H7 (cell line): ENCODE measurements around the gene ITGA1. TPM values are rescaled to one million over a fixed set of nuclear protein-coding genes. Genes with fewer than 3 reads are reported as not detected.

Experiments
- DNase-seq: peaks from one replicate; pipeline ENCODE4 v3.0.0; 2012
- H3K27me3 ChIP-seq: 2 replicates; pipeline ENCODE4 v1.6.0; 2011; ENCODE audit warnings: mild to moderate bottlenecking, low read length; ENCODE audit not compliant: control insufficient read depth, insufficient read depth
- H3K36me3 ChIP-seq: replicated peaks from 2 replicates; pipeline ENCODE4 v1.5.1; 2011; ENCODE audit warnings: low read length; ENCODE audit not compliant: control insufficient read depth, insufficient read depth
- H3K4me3 ChIP-seq: 2 replicates; pipeline ENCODE4 v1.5.1; 2011; ENCODE audit warnings: low read depth, mild to moderate bottlenecking, control low read depth, low read length, moderate library complexity; ENCODE audit not compliant: insufficient read depth
- total RNA-seq: library from RNA; depleted of rRNA; stranded (reverse); fragments of >200 nt; shearing (Covaris generic); gene quantifications from 2 replicates; pipeline ENCODE4 v1.2.3, GENCODE V29; 2014

Gene ITGA1
- total RNA-seq, 1 experiment from 2014 or later = 2.6 TPM

GRCh38 chr5:52784737-52785136, 3.0 kb upstream of the ITGA1 start:
- no peak for DNase-seq
- Histone ChIP-seq H3K4me3 (no peak overlapping the region), H3K27me3 (no peaks in the 10 kb centered on the region), H3K36me3 (no peaks in the 10 kb centered on the region)

DNA sequence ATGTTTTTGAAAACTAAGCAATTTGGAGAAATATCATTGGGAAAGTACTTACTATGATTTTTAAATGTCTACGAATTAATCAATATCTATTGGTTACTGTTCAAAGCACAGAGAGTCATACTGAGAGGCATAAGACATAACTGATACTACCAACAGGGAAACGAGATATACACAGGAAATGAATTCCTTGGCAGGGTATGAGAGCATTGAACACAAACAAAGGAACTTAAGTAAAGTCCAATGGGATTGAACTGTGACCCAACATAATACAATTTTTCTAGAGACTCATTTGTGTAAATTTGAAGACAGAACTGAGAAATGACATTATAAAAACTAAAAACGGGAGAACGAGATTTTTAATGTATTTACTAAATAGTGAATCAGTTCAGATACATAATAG, 1.3 kb upstream of the ITGA1 start:
- Histone ChIP-seq H3K27me3 (no peaks in the 10 kb centered on the region), H3K36me3 (no peaks in the 10 kb centered on the region), H3K4me3 (no peak overlapping the region)
- no peak for DNase-seq

DNA sequence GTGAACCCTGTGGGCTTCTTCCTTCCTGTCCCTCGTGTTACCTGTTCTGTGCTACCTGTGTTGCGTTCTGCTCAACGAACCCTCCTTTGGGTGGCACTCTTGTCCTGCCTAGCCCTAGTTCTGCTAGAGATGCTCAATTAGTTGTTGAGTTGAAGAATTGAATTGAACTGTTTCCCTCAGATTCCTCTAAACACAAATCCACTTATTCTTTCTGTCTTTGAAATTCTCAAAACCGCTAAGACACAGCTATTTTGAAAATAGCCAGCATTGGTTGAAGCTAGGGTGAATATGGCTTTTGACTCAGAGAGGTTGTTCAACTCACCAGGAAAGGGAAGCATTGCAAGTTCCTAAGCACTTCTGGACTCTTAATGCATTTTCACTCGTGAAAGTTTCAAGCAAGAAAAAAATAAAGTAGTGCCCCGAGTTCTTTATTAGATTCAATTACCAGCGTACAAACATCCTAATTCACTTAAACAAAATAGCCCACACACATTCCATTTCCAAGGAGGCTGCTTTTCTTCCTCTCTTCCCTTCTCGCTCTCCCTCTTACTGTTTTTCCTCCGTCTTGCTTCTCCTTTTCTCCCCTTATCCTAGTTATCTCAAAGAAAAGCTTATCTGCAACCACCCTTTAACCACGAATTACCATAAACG, 642 bp upstream of the ITGA1 start:
- H3K4me3 ChIP-seq = peak overlapping the region; percentile 66
- H3K27me3 ChIP-seq = no peaks in the 10 kb centered on the region
- H3K36me3 ChIP-seq = no peaks in the 10 kb centered on the region
- DNase-seq = peak; percentile 24

GRCh38 chr5:52788505-52788821, 747 bp downstream of the ITGA1 start:
- Histone ChIP-seq H3K27me3 (no peaks in the 10 kb centered on the region), H3K36me3 (no peaks in the 10 kb centered on the region), H3K4me3 (peak overlapping the region; percentile 66)
- DNase-seq = no peak

DNA sequence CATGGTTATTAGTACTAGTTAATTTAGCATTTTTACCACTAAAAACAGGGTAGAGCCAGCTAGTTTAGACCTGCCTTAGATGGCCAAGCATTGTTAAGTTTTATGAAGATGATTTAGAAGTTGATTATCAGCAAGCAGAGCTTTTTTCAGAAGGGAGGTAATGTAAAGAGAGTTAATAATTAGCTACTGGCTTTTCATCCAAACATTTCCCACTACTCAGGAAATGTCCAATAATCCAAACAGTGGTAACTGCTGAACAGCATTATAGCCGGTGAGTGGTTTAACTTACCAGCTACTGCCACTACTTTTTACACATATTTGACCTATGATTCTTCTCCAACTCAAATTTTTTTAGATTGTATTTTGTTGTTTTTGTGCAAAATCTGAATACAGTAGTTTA, 1.7 kb downstream of the ITGA1 start:
- no peaks in the 10 kb centered on the region for H3K36me3 ChIP-seq
- H3K27me3 ChIP-seq = no peaks in the 10 kb centered on the region
- H3K4me3 ChIP-seq = no peak overlapping the region
- DNase-seq = no peak

DNA sequence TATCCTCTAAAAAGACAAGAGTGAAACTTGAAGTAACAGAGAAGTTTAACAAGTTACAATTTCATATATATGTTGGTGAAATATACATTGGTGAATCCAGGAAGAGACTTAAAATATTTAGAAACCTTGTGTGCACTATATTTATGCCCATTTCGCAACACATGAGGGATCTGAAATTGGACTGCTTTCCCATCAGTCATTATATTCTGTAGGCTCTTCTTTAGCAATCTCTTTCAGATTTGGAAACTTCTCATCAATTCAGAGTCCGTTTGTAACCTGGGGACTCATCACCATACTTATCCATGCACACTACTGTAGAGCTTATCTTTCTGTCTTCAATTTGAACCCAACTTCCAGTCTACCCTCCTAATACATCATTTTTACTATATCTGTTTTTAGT, 2.1 kb downstream of the ITGA1 start:
- Histone ChIP-seq H3K36me3 (no peaks in the 10 kb centered on the region), H3K4me3 (no peak overlapping the region), H3K27me3 (no peaks in the 10 kb centered on the region)
- no peak for DNase-seq

- H3K36me3 ChIP-seq = no peaks in the 10 kb centered on the region
- no peaks in the 10 kb centered on the region for H3K27me3 ChIP-seq
- no peak for DNase-seq
- no peak overlapping the region for H3K4me3 ChIP-seq
These were observed 3.6 kb downstream of the ITGA1 start for GRCh38 chr5:52791366-52791765.

- no peak for DNase-seq
- Histone ChIP-seq H3K4me3 (no peak overlapping the region), H3K36me3 (no peaks in the 10 kb centered on the region), H3K27me3 (no peaks in the 10 kb centered on the region)
These were observed 6.8 kb downstream of the ITGA1 start for GRCh38 chr5:52794519-52794918.

GRCh38 chr5:52796031-52796430, 8.3 kb downstream of the ITGA1 start:
- no peak overlapping the region for H3K4me3 ChIP-seq
- no peaks in the 10 kb centered on the region for H3K27me3 ChIP-seq
- no peak for DNase-seq

DNA sequence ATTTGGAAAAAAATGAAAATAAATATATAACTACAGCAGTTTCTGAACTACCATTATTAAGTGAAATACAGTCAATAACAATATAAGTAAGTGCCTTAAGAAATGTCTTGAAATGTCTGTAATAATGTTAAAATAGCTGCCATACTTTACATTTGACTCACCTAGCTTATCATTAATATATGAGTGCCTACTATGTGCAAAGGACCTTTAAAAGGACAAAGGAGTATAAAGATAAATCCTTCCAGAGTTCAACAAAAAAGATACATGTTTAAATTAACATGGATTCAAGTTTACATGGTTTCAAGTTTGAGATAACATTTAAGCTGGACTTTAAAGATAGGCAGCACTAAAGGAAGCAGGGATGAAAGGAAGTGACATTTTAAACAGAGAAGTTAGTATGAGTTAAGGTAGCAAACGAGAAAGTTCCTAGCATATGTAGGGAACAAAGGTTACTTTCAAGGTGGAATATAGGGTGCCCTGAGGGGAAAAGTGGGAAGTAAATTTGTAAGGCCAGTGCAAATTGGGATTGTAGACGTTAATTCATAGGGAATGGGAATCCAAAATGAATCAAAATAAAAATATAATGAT, 8.9 kb downstream of the ITGA1 start:
- Histone ChIP-seq H3K4me3 (no peak overlapping the region), H3K27me3 (no peaks in the 10 kb centered on the region), H3K36me3 (peaks cover 2% of the 10 kb centered on the region)
- no peak for DNase-seq

More at GRCh38 chr5:52796031-52796430, 8.3 kb downstream of the ITGA1 start:
- no peaks in the 10 kb centered on the region for H3K36me3 ChIP-seq

GRCh38 chr5:52798938-52799337, 11.2 kb downstream of the ITGA1 start:
- no peak for DNase-seq
- H3K4me3 ChIP-seq = peak overlapping the region; percentile 68
- H3K36me3 ChIP-seq = peaks cover 7% of the 10 kb centered on the region
- no peaks in the 10 kb centered on the region for H3K27me3 ChIP-seq

DNA sequence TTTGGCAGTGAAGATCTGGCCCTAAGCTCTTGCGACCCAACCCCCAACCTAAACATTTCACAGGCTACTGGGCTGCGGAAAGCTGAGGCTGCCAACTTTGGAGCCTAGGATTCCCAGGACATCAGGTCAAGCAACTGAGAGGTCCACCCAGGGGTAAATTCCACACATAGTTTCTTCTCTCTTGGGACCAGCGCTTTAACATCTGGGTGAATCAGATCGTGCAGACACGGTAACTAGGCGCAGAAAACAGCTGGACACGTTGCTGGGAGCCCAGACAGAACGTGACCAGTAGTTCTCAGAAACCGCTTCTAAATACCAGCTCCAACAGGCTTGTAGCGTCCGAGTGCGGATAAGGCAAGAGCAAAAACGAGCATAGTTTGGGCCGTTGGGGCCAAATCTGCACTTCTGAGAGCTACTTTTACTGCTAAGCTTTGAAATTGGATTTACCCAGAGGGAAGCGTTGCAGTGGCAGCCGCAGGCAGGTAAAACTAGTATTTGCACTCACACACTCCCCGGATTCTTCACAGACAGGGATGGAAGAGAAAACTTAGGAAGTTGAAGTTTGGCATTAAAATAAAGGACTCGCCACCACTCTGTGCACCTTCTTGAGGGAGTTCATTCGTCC, 11.8 kb downstream of the ITGA1 start:
- Histone ChIP-seq H3K27me3 (no peaks in the 10 kb centered on the region), H3K36me3 (peaks cover 7% of the 10 kb centered on the region), H3K4me3 (peak overlapping the region; percentile 68)
- peak; percentile 36 for DNase-seq

- peak overlapping the region; percentile 68 for H3K4me3 ChIP-seq
- H3K27me3 ChIP-seq = no peaks in the 10 kb centered on the region
- DNase-seq = peak; percentile 84
- peaks cover 7% of the 10 kb centered on the region for H3K36me3 ChIP-seq
These were observed 12.3 kb downstream of the ITGA1 start for GRCh38 chr5:52799983-52800393.

DNA sequence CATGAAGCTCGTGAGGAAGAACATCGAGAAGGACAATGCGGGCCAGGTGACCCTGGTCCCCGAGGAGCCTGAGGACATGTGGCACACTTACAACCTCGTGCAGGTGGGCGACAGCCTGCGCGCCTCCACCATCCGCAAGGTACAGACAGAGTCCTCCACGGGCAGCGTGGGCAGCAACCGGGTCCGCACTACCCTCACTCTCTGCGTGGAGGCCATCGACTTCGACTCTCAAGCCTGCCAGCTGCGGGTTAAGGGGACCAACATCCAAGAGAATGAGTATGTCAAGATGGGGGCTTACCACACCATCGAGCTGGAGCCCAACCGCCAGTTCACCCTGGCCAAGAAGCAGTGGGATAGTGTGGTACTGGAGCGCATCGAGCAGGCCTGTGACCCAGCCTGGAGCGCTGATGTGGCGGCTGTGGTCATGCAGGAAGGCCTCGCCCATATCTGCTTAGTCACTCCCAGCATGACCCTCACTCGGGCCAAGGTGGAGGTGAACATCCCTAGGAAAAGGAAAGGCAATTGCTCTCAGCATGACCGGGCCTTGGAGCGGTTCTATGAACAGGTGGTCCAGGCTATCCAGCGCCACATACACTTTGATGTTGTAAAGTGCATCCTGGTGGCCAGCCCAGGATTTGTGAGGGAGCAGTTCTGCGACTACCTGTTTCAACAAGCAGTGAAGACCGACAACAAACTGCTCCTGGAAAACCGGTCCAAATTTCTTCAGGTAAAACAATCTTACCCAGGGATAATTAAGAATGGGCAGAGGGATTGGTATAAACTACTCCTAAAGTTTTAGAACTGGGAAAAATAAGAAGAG, 12.9 kb downstream of the ITGA1 start:
- H3K27me3 ChIP-seq = no peaks in the 10 kb centered on the region
- DNase-seq = peak; percentile 39
- H3K4me3 ChIP-seq = peak overlapping the region; percentile 68
- H3K36me3 ChIP-seq = peaks cover 7% of the 10 kb centered on the region

- Histone ChIP-seq H3K36me3 (peaks cover 7% of the 10 kb centered on the region), H3K4me3 (peak overlapping the region; percentile 68), H3K27me3 (no peaks in the 10 kb centered on the region)
- no peak for DNase-seq
These were observed 13.6 kb downstream of the ITGA1 start for GRCh38 chr5:52801329-52801728.
